ENCODE results near the gene SUV39H2.

- TF ChIP-seq CTCF (IDR thresholded peaks at IDR 0.05) (no peak), POLR2A (IDR thresholded peaks at IDR 0.05) (no peak)
These were observed 1.9 kb upstream of the SUV39H2 start for GRCh38 chr10:14876764-14877163.
